HG03457 (cell line): ENCODE results near the gene RERE.
A peak's percentile ranks its signal among the peaks of the same experiment; 100 is the strongest.

ENCODE experiments used
- ATAC-seq: cut with Tn5 transposase; IDR thresholded peaks from one replicate; pipeline ENCODE4 v1.9.1; 2021; ENCODE audit warnings: moderate number of reproducible peaks; ENCODE audit not compliant: unreplicated experiment

Gene RERE

GRCh38 chr1:8671306-8671917 is 146.0 kb downstream of the RERE start:
- ATAC-seq, result no peak

GRCh38 chr1:8670371-8670818 is 147.0 kb downstream of the RERE start:
- no peak for ATAC-seq

- no peak for ATAC-seq
Observed at GRCh38 chr1:8669606-8670335, 147.7 kb downstream of the RERE start.

- no peak for ATAC-seq
Observed at GRCh38 chr1:8667869-8668594, 149.4 kb downstream of the RERE start.

- no peak for ATAC-seq
Observed at GRCh38 chr1:8666389-8667167, 150.9 kb downstream of the RERE start.

GRCh38 chr1:8665833-8666232 is 151.6 kb downstream of the RERE start:
- ATAC-seq, result no peak

GRCh38 chr1:8664887-8665286 is 152.6 kb downstream of the RERE start:
- ATAC-seq, result no peak

- ATAC-seq, result peak; percentile 37
Observed at GRCh38 chr1:8663915-8664329, 153.5 kb downstream of the RERE start.

GRCh38 chr1:8663090-8663802 is 154.2 kb downstream of the RERE start:
- ATAC-seq, result no peak

- no peak for ATAC-seq
Observed at GRCh38 chr1:8662380-8663072, 154.9 kb downstream of the RERE start.

- no peak for ATAC-seq
Observed at GRCh38 chr1:8661185-8662110, 156.0 kb downstream of the RERE start.

GRCh38 chr1:8660411-8660828 is 157.0 kb downstream of the RERE start:
- no peak for ATAC-seq

- no peak for ATAC-seq
Observed at GRCh38 chr1:8659593-8659992, 157.8 kb downstream of the RERE start.

GRCh38 chr1:8653878-8654277 is 163.6 kb downstream of the RERE start:
- ATAC-seq, result no peak

- ATAC-seq, result no peak
Observed at GRCh38 chr1:8652467-8653046, 164.9 kb downstream of the RERE start.

- ATAC-seq, result no peak
Observed at GRCh38 chr1:8651962-8652361, 165.5 kb downstream of the RERE start.

- ATAC-seq, result no peak
Observed at GRCh38 chr1:8651236-8651890, 166.1 kb downstream of the RERE start.

GRCh38 chr1:8649875-8650274 is 167.6 kb downstream of the RERE start:
- no peak for ATAC-seq
